HG03342 (cell line): ENCODE data around the gene ABCF3.

Experiments
- ATAC-seq: cut with Tn5 transposase; IDR thresholded peaks from one replicate; pipeline ENCODE4 v1.9.1; 2021; ENCODE audit warnings: mild to moderate bottlenecking, moderate library complexity; ENCODE audit not compliant: unreplicated experiment

Gene ABCF3

GRCh38 chr3:184166671-184167070, 19.3 kb upstream of the ABCF3 start:
- no peak for ATAC-seq

DNA sequence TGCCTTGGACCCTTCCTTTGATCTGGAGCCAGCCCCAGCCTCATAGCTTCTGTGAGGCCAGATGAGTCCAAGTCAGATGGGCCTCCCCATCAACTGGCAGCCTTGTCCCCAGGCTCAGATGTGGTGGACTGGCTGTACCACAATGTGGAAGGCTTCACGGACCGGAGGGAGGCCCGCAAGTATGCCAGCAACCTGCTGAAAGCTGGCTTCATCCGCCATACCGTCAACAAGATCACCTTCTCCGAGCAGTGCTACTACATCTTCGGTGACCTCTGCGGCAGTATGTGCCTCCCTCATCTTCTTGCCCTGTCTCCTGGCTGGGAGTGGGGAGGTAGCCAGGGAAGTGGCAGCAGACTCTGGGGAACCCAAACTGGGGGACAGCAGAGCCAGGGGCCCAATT, 18.2 kb upstream of the ABCF3 start:
- ATAC-seq = no peak

DNA sequence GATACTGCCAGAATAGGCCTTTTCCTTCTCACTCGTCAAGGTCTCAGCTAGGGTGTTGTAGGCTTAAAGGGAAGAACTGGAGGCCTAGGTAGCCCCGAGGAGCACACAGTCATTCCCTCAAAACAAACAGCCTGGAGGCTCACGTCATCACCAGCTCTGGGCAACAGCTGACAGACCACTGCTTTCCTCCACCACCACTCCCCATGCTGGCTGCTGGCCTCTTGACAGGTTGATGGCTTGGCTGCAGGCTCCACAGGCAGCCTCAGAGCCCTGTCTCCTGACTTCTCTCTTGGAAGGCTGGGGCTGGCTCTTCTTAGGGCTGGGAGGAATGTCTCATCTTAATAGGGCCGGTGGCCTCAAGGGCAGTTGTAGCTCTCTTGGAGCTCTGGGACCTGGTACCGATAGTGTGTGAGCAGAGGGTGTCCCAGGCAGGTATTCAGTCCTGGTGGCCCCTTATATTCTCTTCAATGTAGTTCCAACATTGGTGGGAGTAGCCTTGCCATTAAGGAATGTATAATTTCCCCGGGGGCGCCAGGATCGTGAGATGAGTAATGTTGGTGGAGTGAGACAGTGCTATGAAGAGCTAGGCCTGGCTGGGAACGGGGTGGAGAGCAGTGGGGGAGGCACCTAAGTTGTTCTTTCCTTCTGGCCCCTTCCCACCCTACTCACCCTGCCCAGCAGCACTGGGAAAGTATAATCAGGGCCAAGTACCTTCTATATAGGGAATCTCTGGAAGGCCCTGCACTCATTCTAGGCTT, 17.5 kb upstream of the ABCF3 start:
- ATAC-seq = no peak

DNA sequence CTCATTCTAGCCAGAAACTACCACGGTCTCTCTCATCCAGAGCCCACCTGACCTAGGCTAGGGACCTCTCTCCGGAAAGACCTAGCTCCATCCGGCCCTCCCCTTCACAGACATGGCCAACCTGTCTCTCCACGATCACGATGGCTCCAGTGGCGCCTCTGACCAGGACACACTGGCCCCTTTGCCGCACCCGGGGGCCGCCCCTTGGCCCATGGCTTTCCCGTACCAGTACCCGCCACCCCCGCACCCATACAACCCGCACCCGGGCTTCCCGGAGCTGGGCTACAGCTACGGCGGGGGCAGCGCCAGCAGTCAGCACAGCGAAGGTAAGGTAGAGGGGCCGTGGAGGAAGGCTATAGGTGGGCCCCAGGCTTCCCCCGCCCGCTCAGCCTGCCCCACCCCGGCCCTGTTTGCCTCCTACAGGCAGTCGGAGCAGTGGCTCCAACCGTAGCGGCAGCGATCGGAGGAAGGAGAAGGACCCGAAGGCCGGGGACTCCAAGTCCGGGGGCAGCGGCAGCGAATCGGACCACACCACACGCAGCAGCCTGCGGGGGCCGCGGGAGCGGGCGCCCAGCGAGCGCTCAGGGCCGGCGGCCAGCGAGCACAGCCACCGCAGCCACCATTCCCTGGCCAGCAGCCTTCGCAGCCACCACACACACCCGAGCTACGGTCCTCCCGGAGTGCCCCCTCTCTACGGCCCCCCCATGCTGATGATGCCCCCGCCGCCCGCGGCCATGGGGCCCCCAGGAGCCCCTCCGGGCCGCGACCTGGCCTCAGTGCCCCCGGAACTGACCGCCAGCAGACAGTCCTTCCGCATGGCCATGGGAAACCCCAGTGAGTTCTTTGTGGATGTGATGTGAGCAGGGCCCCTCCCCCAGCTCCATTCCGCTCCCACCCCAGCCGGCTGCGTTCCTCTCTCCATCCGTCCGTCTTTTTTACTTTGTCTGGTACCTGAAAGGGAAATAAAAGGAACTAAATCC, 15.8 kb upstream of the ABCF3 start:
- no peak for ATAC-seq

DNA sequence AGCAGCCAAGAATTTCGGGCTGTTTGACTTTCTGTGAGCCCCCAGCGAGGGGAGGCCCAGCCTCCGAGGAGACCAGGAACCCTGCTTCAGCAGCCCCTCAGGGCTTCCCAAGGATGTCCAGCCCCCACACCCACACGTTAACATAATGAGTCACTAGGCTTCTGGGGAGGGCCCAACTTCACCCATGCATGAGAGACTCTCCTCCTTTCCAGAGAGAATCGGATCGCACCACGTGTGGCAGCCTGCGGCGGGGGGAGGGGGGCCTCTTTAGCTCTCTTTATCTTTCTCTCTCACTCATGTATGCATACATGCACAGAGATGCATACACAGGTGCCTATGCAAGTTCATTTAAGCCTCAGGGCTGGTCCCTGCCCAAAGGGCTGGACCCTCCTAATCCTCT, 14.4 kb upstream of the ABCF3 start:
- ATAC-seq = no peak

- no peak for ATAC-seq
Measured at GRCh38 chr3:184172681-184173373, 13.2 kb upstream of the ABCF3 start.

DNA sequence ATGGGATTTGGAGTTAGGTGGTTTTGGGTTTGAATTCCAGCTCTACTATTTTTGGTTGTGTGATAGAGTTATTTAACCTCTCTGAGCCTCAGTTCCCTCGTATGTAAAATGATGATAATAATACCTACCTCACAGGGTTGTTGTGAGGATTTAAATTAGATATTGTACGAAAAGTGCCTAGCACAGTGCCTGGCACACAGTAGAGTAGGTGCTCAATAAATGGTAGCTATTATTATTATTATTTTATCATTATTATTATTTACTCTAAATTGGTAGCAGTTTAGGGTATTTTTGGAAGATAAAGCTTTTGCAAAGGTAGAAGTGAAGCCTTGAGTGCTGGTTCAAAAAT, 12.7 kb upstream of the ABCF3 start:
- ATAC-seq = no peak

GRCh38 chr3:184174284-184174645, 11.7 kb upstream of the ABCF3 start:
- no peak for ATAC-seq

GRCh38 chr3:184174646-184175492, 11.1 kb upstream of the ABCF3 start, which contains the start of gene AP2M1:
Gene AP2M1, plus strand, starts transcription at chr3:184174855. Its CDS starts 2,139 bp downstream, at chr3:184176994.
- ATAC-seq = peak; percentile 96

DNA sequence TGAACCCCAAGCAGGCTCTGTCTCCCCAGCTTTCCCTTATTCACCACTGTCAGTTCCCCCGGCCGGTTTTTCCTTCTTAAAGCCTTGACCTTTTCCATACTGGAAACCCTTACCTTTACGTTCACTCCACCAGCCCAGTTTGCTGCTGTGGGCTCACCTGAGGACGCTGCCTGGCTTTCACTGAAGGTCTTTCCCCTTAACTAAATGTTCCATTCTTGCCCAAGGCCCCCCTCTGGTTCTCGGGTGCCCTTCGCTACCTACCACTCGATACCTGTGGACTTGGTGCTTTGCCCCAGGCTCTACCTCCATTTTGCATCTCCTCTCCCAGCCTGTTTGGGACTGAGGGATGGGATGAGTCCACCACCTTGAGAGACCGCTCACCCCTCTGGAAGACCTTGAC, 10.5 kb upstream of the ABCF3 start:
- no peak for ATAC-seq

- ATAC-seq = no peak
Measured at GRCh38 chr3:184175981-184176376, 10.0 kb upstream of the ABCF3 start.

GRCh38 chr3:184176377-184177330, 9.3 kb upstream of the ABCF3 start:
- no peak for ATAC-seq

DNA sequence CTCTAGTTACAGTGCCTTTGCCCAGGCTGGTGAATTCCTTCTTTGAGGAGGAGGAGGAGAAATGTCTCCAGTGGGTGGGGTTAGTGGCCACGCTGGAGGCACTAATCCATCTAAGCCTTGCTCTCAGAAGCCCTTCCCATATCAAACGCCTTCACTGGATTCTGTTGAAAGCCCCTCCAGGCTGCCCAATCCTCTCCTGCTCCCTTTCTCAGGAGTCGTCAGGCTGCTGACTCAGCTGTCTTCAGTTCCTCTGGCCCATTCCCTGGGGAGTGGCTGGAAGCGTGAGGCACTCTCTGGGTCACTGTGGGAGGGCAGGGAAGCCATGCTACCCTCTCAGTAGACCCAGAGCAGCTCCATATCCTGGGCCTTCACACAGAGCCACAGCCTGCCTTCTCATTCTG, 8.7 kb upstream of the ABCF3 start:
- ATAC-seq = no peak

GRCh38 chr3:184177767-184178306, 8.2 kb upstream of the ABCF3 start:
- ATAC-seq = no peak

DNA sequence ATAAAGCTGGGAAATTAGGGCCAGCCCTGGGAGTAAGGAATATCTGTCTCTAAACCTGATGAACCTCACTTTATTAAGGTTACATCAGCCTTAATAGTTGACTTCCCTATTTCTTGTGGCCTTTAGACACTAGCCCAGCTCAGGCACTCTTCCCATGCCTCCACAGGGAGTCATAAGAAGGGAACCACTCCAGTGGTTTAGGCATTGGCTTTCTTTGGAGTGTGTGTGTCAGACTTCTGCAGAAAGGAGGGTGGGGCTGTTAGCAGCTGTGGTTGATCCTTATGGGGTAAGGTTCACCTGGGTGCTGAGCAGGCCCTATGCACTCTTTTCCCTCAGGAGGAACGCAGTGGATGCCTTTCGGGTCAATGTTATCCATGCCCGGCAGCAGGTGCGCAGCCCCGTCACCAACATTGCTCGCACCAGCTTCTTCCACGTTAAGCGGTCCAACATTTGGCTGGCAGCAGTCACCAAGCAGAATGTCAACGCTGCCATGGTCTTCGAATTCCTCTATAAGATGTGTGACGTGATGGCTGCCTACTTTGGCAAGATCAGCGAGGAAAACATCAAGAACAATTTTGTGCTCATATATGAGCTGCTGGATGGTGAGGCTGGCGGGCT, 7.4 kb upstream of the ABCF3 start:
- no peak for ATAC-seq

DNA sequence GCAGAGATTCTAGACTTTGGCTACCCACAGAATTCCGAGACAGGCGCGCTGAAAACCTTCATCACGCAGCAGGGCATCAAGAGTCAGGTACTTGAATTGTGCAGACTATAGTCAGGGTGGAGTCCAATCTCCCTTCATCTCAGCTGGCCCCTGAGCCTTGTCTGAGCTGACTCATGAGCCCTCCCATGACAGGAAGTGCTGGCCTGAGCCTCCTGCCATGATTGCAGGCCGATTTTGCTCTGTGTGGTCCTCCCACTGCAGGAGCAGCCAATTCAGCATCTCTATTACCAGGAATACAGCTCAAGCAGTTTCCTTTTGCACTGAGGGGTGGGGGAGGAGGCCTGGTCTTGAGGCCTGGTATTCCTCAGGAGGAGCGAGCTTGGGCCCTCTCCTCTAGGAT, 5.8 kb upstream of the ABCF3 start:
- no peak for ATAC-seq

- ATAC-seq = no peak
Measured at GRCh38 chr3:184181596-184181995, 4.4 kb upstream of the ABCF3 start.

- ATAC-seq = no peak
Measured at GRCh38 chr3:184183679-184184078, 2.3 kb upstream of the ABCF3 start.
